ENCODE results near the gene ZPBP2. TPM values are rescaled to one million over a fixed set of nuclear protein-coding genes. Genes with fewer than 3 reads are reported as not detected.

Gene ZPBP2
- total RNA-seq, 2 donors from 2014 or later = not detected

- Histone ChIP-seq H3K4me3 (no peak overlapping the region), H3K36me3 (replicated peaks in 1 of 2; ENCODE audit: insufficient read depth in 1 of 2, low read depth in 2 of 2) (peaks cover 6 to 20% of the 10 kb centered on the region in 2 donors), H3K4me1 (peaks cover 43% of the 10 kb centered on the region), H3K9me3 (no peaks in the 10 kb centered on the region), H3K27ac (peak overlapping the region in 2 of 4 donors; percentile 94 to 96), H3K27me3 (no peaks in the 10 kb centered on the region)
- DNase-seq = peak in 1 of 4 donors; percentile 35
- intact Hi-C loops (cut with DNase I) = no loop called here
- 41 to 51% methylated on average over 6 to 11 of the region's 11 CpGs for WGBS, 2 donors
- TF ChIP-seq, protein P1, sequence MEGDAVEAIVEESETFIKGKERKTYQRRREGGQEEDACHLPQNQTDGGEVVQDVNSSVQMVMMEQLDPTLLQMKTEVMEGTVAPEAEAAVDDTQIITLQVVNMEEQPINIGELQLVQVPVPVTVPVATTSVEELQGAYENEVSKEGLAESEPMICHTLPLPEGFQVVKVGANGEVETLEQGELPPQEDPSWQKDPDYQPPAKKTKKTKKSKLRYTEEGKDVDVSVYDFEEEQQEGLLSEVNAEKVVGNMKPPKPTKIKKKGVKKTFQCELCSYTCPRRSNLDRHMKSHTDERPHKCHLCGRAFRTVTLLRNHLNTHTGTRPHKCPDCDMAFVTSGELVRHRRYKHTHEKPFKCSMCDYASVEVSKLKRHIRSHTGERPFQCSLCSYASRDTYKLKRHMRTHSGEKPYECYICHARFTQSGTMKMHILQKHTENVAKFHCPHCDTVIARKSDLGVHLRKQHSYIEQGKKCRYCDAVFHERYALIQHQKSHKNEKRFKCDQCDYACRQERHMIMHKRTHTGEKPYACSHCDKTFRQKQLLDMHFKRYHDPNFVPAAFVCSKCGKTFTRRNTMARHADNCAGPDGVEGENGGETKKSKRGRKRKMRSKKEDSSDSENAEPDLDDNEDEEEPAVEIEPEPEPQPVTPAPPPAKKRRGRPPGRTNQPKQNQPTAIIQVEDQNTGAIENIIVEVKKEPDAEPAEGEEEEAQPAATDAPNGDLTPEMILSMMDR (IDR thresholded peaks at IDR 0.05) = no peak
- no peak for TF ChIP-seq POLR2A (IDR thresholded peaks at IDR 0.05)
- no peak for ATAC-seq
Measured at GRCh38 chr17:39925282-39926134, 57.5 kb downstream of the ZPBP2 start.

- peak overlapping the region; percentile 92 to 96 (median 94) for H3K27ac ChIP-seq
- H3K27me3 ChIP-seq = no peaks in the 10 kb centered on the region
- DNase-seq (no peak), ATAC-seq (no peak)
- WGBS, 2 donors = 18 to 28% methylated on average over 4 of the region's 4 CpGs
- intact Hi-C loops (cut with DNase I) = no loop called here
- H3K4me3 ChIP-seq = peak overlapping the region in 1 of 2 donors; percentile 83
- H3K9me3 ChIP-seq = no peaks in the 10 kb centered on the region
- H3K36me3 ChIP-seq (replicated peaks in 1 of 2; ENCODE audit: insufficient read depth in 1 of 2, low read depth in 2 of 2) = peaks cover 6 to 20% of the 10 kb centered on the region in 2 donors
- TF ChIP-seq, protein P1 (IDR thresholded peaks at IDR 0.05) = no peak
- TF ChIP-seq POLR2A (IDR thresholded peaks at IDR 0.05) = no peak
- peaks cover 43% of the 10 kb centered on the region for H3K4me1 ChIP-seq
Measured at GRCh38 chr17:39926135-39926587, 58.2 kb downstream of the ZPBP2 start.

- ATAC-seq (peak; percentile 36), DNase-seq (peak; percentile 55 to 77 (median 70))
- TF ChIP-seq POLR2A (IDR thresholded peaks at IDR 0.05) = peak; percentile 21 to 29 (median 25)
- TF ChIP-seq, protein P1 (IDR thresholded peaks at IDR 0.05) = peak in 3 of 7 experiments; percentile 5 to 18 (median 9)
- WGBS, 2 donors = 4 to 6% methylated on average over 7 to 13 of the region's 15 CpGs
- Histone ChIP-seq H3K36me3 (replicated peaks in 1 of 2; ENCODE audit: insufficient read depth in 1 of 2, low read depth in 2 of 2) (peaks cover 6 to 16% of the 10 kb centered on the region in 2 donors), H3K4me3 (peak overlapping the region; percentile 83 to 87), H3K27ac (peak overlapping the region; percentile 92 to 96 (median 94)), H3K9me3 (no peaks in the 10 kb centered on the region), H3K4me1 (peaks cover 43% of the 10 kb centered on the region), H3K27me3 (no peaks in the 10 kb centered on the region)
- intact Hi-C loops (cut with DNase I) = no loop called here
Measured at GRCh38 chr17:39926588-39927100, 58.6 kb downstream of the ZPBP2 start.

Small RNA genes within 50 kb of the gene (small RNA-seq; reads per million reads assigned to genes)
- not detected for gene AC090844.1

Other genes starting within 250 kb of the ZPBP2 start
- gene PPP1R1B, start 241.2 kb upstream of the ZPBP2 start, total RNA-seq = 10 to 100 TPM; 38.4 to 75.8 TPM
- gene STARD3, start 231.1 kb upstream of the ZPBP2 start, total RNA-seq = 10 to 100 TPM; 30.1 to 63.9 TPM
- gene TCAP, start 202.9 kb upstream of the ZPBP2 start, total RNA-seq = under 1 TPM in 1 of 2 donors, not detected in 1; 0.26 TPM
- gene PNMT, start 199.7 kb upstream of the ZPBP2 start, total RNA-seq = 1 to 10 TPM; 1.3 to 2.6 TPM
- gene PGAP3, start 180.1 kb upstream of the ZPBP2 start, total RNA-seq = 10 to 100 TPM; 13.8 to 33.2 TPM
- gene ERBB2, start 168.1 kb upstream of the ZPBP2 start, total RNA-seq = 10 to 100 TPM; 52.4 to 65.3 TPM
- 10 to 100 TPM; 79.1 to 98.2 TPM for gene MIEN1, start 137.7 kb upstream of the ZPBP2 start, total RNA-seq
- 10 to 100 TPM; 25.4 to 39.9 TPM for gene GRB7, start 130.3 kb upstream of the ZPBP2 start, total RNA-seq
- under 1 TPM; 0.78 to 0.99 TPM for gene IKZF3, start 3.9 kb upstream of the ZPBP2 start, total RNA-seq
- 10 to 100 TPM; 16.3 to 18.5 TPM for gene GSDMB, start 50.4 kb downstream of the ZPBP2 start, total RNA-seq
- 10 to 100 TPM; 65.6 to 91.0 TPM for gene ORMDL3, start 59.4 kb downstream of the ZPBP2 start, total RNA-seq
- gene LRRC3C, start 59.5 kb downstream of the ZPBP2 start, total RNA-seq = not detected
- gene GSDMA, start 94.8 kb downstream of the ZPBP2 start, total RNA-seq = 1 to 10 TPM in 1 of 2 donors, not detected in 1; 3.4 TPM
- 10 to 100 TPM; 39.6 to 40.2 TPM for gene PSMD3, start 112.6 kb downstream of the ZPBP2 start, total RNA-seq
- 1 to 10 TPM in 1 of 2 donors, under 1 TPM in 1; 0.78 to 1.6 TPM for gene CSF3, start 147.2 kb downstream of the ZPBP2 start, total RNA-seq
- gene MED24, start 186.2 kb downstream of the ZPBP2 start, total RNA-seq = 10 to 100 TPM; 34.9 to 38.7 TPM
- gene THRA, start 194.8 kb downstream of the ZPBP2 start, total RNA-seq = 10 to 100 TPM; 37.9 to 61.6 TPM
- 1 to 10 TPM; 2.3 to 5.9 TPM for gene NR1D1, start 232.4 kb downstream of the ZPBP2 start, total RNA-seq